H1 (cell line): ENCODE measurements around the gene SHANK2. TPM values are rescaled to one million over a fixed set of nuclear protein-coding genes. Genes with fewer than 3 reads are reported as not detected.

Source experiments
- ASH2L ChIP-seq: fragments of 200-600, 300-600 bp; sonication (generic); IDR thresholded peaks from one replicate; pipeline ENCODE4 v1.7.1; 2017; ENCODE audit warnings: low read length
- BACH1 ChIP-seq: IDR thresholded peaks from 2 replicates; pipeline ENCODE4 v1.6.1; 2012; ENCODE audit warnings: low read length, improper control_type of control experiment
- CEBPB ChIP-seq: IDR thresholded peaks from 2 replicates; pipeline ENCODE4 v1.6.1; 2012; ENCODE audit warnings: low read depth, low read length
- CHD7 ChIP-seq: fragments of 300-600 bp; sonication (generic); IDR thresholded peaks from 2 replicates; pipeline ENCODE4 v1.7.1; 2012; ENCODE audit warnings: low read length, moderate library complexity, mild to moderate bottlenecking, inconsistent platforms; ENCODE audit not compliant: insufficient replicate concordance
- FOSL1 ChIP-seq: IDR thresholded peaks from 2 replicates; pipeline ENCODE4 v1.6.1; 2011; ENCODE audit warnings: mild to moderate bottlenecking, low read depth, low read length, moderate library complexity; ENCODE audit not compliant: insufficient read depth
- MAX ChIP-seq: IDR thresholded peaks from 2 replicates; pipeline ENCODE4 v1.6.1; 2012; ENCODE audit warnings: inconsistent platforms
- NRF1 ChIP-seq: IDR thresholded peaks from 2 replicates; pipeline ENCODE4 v1.6.1; 2011; ENCODE audit warnings: mild to moderate bottlenecking, low read depth, low read length, improper control_type of control experiment
- RNF2 ChIP-seq: fragments of 200-900, 300-1000 bp; sonication (generic); IDR thresholded peaks from 2 replicates; pipeline ENCODE4 v1.7.1; 2016; ENCODE audit warnings: borderline replicate concordance, low read depth, mild to moderate bottlenecking, antibody characterized with exemption, low read length; ENCODE audit not compliant: poor library complexity, severe bottlenecking; ENCODE audit errors: missing control alignments
- SAP30 ChIP-seq: fragments of 300-600 bp; sonication (generic); IDR thresholded peaks from 2 replicates; pipeline ENCODE4 v1.7.1; 2012; ENCODE audit warnings: low read length, moderate library complexity, mild to moderate bottlenecking, inconsistent platforms; ENCODE audit not compliant: insufficient read depth, insufficient replicate concordance
- SP4 ChIP-seq: IDR thresholded peaks from 2 replicates; pipeline ENCODE4 v1.6.1; 2012; ENCODE audit warnings: low read length, inconsistent platforms
- SUZ12 ChIP-seq: fragments of 200-600 bp; sonication (generic); IDR thresholded peaks from 2 replicates; pipeline ENCODE4 v1.6.1; 2012; ENCODE audit warnings: mild to moderate bottlenecking, inconsistent platforms, low read length, moderate library complexity, mixed read lengths
- TCF12 ChIP-seq: IDR thresholded peaks from 2 replicates; pipeline ENCODE4 v1.6.1; 2011; ENCODE audit warnings: low read depth, mild to moderate bottlenecking, low read length
- polyA plus RNA-seq, 7 experiments: library from polyadenylated mRNA; depleted of rRNA in 3 of 7; stranded (reverse) in 5 of 7; unstranded in 2 of 7; fragments of >200 nt in 5 of 7; fragments of 200-250 nt in 2 of 7; gene quantifications; 1 replicate in 5 of 7; 2 replicates in 1 of 7; 4 replicates in 1 of 7; pipeline versions ENCODE4 v1.2.1 to v1.2.3, GENCODE V29; 2011 to 2013; ENCODE audit warnings: missing spikeins in 2 of 7, mixed read lengths in 2 of 7
- total RNA-seq: library from RNA; stranded (reverse); fragmentation: NEBNext Ultra II Directional; extraction: Animal tissue kit (Norgen Biotek cat#: 25700); gene quantifications from 2 replicates; pipeline ENCODE4 v1.2.1, GENCODE V29; 2021

SHANK2 gene
- total and polyA plus RNA-seq, 2 of the 8 experiments (the other 6 are each of a cell fraction or from before 2014, with no cell fraction given), result 10.1 to 54.2 TPM

GRCh38 chr11:71204294-71204693, 48.1 kb downstream of the SHANK2 start (continued):
- no peak for TF ChIP-seq CHD7
- TF ChIP-seq MAX, result no peak
- no peak for TF ChIP-seq ASH2L
- no peak for TF ChIP-seq SUZ12
- TF ChIP-seq SAP30, result no peak
- no peak for TF ChIP-seq CEBPB
- TF ChIP-seq NRF1, result no peak
- TF ChIP-seq FOSL1, result no peak
- no peak for TF ChIP-seq RNF2
- TF ChIP-seq BACH1, result no peak
- no peak for TF ChIP-seq TCF12
- no peak for TF ChIP-seq SP4
